HG02981 (cell line): Measurements from ENCODE around the gene KBTBD6.
"Not testable (repeated sequence)": the region's sequence is repeated elsewhere in the genome, so short reads cannot be mapped to it uniquely, and the experiment has no call there.

Experiments used
- ATAC-seq: cut with Tn5 transposase; IDR thresholded peaks from one replicate; pipeline ENCODE4 v1.9.1; 2021; ENCODE audit warnings: mild to moderate bottlenecking, moderate library complexity; ENCODE audit not compliant: unreplicated experiment

Gene KBTBD6

DNA sequence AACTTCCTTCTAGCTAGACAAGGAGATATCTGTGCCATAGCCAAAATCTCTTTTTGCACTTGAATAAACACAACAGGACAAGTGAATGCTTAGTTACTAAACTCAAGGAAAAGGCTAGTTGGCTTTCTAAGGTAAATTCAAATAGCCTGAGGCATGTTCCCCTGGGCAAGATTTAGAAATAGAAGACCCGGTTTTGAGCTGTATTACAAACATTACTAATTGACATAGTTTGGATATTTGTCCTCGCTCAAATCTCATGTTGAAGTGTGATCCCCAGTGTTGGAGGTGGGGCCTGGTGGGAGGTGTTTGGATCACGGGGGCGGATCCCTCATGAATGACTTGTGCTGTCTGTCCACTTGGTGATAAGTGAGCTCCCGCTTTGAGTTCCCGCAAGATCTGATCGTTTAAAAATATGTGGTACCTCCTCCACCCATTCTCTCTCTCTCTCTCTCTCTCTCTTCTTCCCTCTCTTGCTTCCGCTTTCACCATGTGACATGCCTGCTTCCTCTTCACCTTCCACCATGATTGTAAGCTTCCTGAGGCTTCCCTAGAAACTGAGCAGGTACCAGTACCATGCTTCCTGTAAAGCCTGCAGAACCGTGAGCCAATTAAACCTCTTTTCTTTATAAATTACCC, 3.9 kb upstream of the KBTBD6 start:
- ATAC-seq: no peak

- ATAC-seq: no peak
These were observed 1.3 kb upstream of the KBTBD6 start for GRCh38 chr13:41133951-41134350.

GRCh38 chr13:41131660-41132511, 716 bp downstream of the KBTBD6 start:
- ATAC-seq: peak; percentile 4

DNA sequence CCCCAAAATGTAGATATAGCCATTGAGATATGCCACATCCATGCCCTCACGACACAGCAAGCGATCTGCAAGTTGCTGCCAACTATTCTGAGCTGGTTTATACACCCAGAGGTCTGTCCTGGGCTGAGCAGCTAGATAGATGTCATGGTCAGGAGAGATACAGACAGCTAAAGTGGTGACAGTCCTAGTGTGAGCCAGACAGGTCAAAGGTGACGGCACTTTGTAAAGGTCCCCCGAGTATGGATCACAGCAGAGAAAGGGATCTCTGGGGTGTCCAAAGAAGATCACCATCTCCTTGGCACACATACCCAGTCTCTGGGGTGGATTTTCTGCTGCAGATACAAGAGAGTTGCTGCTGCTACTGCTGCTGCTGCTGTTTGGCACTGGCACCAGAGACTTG, 1.4 kb downstream of the KBTBD6 start:
- not testable (repeated sequence) for ATAC-seq

- ATAC-seq: no peak
These were observed 2.2 kb downstream of the KBTBD6 start for GRCh38 chr13:41130356-41130755.

DNA sequence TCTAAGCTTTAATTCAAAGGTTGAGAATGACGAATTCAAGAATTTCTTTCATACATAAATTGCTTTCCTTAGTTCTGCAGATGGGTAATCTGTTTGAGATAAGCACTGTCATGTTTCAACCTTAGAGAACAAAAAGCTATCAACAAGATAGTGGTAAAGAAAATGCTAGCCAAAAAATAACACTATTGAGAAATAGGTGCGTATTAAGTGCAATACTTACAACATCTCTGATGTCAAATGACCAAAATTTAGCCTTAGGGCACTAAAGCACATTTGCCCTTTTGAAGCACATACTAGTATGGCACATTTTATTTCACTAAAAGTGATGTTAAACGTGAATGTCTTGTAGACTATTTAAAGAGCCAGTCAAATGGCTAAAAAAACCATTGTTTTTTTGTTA, 4.9 kb downstream of the KBTBD6 start:
- ATAC-seq: no peak

- no peak for ATAC-seq
These were observed 9.8 kb downstream of the KBTBD6 start for GRCh38 chr13:41122838-41123237.

- no peak for ATAC-seq
These were observed 14.7 kb downstream of the KBTBD6 start for GRCh38 chr13:41117869-41118268.

DNA sequence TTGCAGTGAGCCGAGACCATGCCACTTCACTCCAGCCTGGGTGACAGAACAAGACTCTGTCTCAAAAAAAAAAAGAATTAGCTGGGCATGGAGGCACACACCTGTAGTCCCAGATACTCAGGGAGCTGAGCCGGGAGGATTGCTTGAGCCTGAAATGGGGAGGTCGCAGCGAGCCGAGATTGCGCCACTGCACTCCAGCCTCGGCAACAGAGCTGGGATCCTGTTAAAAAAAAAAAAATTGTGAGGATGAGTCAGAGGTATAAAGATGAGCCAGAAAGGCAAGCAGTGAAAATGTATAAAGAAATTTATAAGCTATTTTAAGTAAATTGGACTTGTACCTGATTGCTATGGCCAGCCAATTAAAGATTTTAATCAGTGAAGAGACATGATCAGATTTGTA, 21.1 kb downstream of the KBTBD6 start:
- no peak for ATAC-seq

- ATAC-seq: no peak
These were observed 25.0 kb downstream of the KBTBD6 start for GRCh38 chr13:41107584-41108014.

DNA sequence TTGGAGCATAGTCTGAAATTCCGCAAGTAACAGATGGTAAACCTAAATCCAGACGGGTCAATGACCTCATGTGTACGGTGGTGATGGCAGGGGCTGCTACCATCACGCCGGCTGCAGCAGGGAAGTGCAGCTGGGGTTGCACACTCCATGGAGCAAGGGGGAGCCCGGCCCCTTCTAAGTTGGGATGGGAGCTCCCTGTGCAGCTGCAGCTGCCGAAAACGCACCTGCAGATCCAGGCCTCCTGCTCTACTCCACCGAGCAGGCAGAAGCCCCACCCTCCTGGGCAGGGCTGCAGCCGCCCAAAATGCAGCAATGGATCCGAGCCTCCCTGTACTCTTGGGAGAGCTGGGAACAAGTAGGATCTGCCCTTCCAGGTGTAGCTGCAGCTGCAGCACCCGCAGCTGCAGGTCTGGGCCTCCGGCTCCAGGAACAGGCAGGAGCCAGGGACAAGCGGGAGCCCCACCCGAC, 25.5 kb downstream of the KBTBD6 start:
- ATAC-seq: no peak

DNA sequence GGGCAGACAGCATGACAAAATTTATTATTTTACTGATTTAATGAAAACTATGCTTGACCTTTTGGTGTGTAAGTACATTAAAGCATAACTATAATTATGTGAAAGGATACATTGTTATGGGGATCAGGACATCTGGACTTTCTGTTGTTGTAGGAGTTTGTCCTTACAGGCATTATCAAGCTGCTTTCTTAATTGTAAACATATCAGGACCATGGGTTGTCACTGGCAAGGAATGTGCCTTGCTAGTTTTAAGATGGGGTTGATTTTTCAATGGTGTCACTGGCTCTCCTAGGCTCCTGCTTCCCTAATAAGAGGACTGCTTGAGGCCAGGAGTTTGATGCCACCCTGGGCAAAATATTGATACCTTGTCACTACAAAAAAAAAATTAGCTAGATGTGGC, 32.6 kb downstream of the KBTBD6 start:
- no peak for ATAC-seq

DNA sequence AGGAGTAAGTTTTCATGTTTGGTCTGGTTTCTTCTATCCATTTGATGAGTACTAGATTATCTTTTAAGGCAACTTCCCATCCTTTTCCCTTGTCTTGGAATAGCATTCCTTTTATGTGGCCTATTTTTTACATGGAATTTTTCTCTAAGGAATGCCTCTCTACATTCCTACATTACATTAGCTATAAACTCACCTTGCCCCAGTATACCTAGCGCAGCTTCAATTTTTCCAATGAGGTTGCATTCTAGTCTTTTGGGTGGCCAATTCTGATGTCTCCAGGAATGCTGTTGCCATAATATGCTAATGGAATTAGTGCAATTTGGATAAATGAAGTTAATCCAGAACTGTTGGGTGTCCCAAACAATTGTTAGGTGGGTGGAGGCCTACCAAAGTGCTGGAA, 33.8 kb downstream of the KBTBD6 start:
- ATAC-seq: no peak

GRCh38 chr13:41095681-41096080, 36.9 kb downstream of the KBTBD6 start:
- ATAC-seq: not testable (repeated sequence)

DNA sequence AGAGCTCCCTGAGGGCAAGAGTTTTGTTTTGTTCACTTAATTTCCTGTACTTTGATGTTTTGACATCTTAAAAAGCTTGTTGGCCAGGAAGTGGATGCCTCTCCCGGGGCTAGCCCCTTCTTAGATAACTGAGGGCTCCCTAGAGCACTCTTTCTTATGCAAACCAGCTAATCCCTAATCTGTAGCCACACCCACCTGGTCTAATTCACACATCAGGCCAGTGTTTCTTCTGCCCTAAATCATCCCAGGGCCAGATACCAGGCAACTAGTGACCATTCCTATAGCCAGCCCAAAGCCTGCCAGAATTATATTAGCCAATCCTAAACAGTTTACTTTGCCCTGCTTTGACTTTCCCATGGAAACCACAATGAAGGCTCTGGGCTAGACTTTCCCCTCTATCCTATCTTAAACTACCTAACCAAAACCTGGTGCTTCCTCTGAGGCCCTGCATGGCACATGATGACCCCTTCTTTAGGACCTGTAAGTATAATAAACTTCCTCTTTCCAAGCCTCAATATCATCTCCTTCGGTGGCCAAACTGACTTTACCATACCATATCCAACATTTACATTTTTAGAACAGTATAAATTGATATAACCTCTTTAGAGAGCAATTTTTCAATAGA, 46.5 kb downstream of the KBTBD6 start:
- ATAC-seq: no peak

DNA sequence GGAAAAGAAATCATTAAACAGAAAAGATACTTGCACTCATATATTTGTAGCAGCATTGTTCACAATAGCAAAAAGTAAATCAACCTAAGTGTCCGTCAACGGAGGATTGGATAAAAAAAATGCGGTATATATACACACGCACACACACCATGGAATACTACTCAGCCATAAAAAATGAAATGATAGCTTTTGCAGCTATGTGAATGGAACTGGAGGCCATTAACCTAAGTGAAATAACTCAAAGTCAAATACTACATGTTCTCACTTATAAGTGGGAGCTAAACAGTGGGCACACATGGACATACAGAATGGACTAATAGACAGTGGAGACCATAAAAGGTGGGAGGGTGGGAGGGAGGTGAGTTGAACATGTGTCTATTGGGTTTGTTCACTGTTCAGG, 52.9 kb downstream of the KBTBD6 start:
- ATAC-seq: no peak
